K562 (cell line): ENCODE results near the gene ITPK1. TPM values are rescaled to one million over a fixed set of nuclear protein-coding genes. Genes with fewer than 3 reads are reported as not detected.

Experiments used
- ATAC-seq: fragments of 200-7000 bp; cut with Tn5 transposase; 3 replicates; pipeline ENCODE4 v1.9.1; 2020; ENCODE audit warnings: moderate library complexity
- BruUV-seq: library from RNA; stranded (reverse); fragments of 400-500 nt; replicated peaks from 2 replicates; lab custom pipeline; 2021; lab: Mats Ljungman, UMichigan
- CTCF ChIA-PET: fragments of 300-600 bp; formaldehyde crosslinking; extraction: SDS; loops from one replicate; lab custom pipeline; 2021; ENCODE audit warnings: low intra/inter-chr PET ratio; lab: Yijun Ruan, JAX
- POLR2A ChIA-PET: fragments of 300-600, 350-650 bp; sonication (Branson Sonifier 250); formaldehyde crosslinking; extraction: SDS; loops from one replicate; lab custom pipeline; 2021; ENCODE audit warnings: antibody characterized with exemption, inconsistent platforms; lab: Yijun Ruan, JAX
- DNase-seq, 4 experiments: peaks; one replicate each; pipeline versions ENCODE4 v3.0.0 to v3.0.0-alpha.2; 2011 to 2018; ENCODE audit warnings: low spot score in 3 of 4, mixed read lengths in 3 of 4; ENCODE audit errors: extremely low read depth in 1 of 4
- FAIRE-seq: peaks from 2 replicates; lab custom pipeline; 2011; peaks lifted over from hg19 to GRCh38; lab: Jason Lieb, UNC
- H2AFZ ChIP-seq: 2 replicates; pipeline ENCODE4 v1.6.0; 2011; ENCODE audit warnings: low read depth, low read length, control low read depth, inconsistent platforms
- H3K27ac ChIP-seq: fragments of 200-600 bp; 3 replicates; pipeline ENCODE4 v1.8.0; 2011; ENCODE audit warnings: low read depth, mild to moderate bottlenecking, control low read depth, inconsistent platforms, low read length, moderate library complexity, mixed read lengths; ENCODE audit errors: extremely low read depth
- H3K27me3 ChIP-seq, 2 experiments: fragments of 300-600 bp in 1 of 2; 2 replicates in 1 of 2; 3 replicates in 1 of 2; pipeline versions ENCODE4 v1.6.0 to v1.8.0; 2011; ENCODE audit warnings: inconsistent platforms in 2 of 2, low read length in 2 of 2, mild to moderate bottlenecking in 1 of 2, mixed read lengths in 1 of 2, moderate library complexity in 1 of 2; ENCODE audit not compliant: control insufficient read depth in 2 of 2, insufficient read depth in 2 of 2
- H3K36me3 ChIP-seq: fragments of 300-600 bp; 3 replicates; pipeline ENCODE4 v1.8.0; 2011; ENCODE audit warnings: mild to moderate bottlenecking, low read length, inconsistent platforms; ENCODE audit not compliant: control insufficient read depth, insufficient read depth
- H3K4me1 ChIP-seq, 2 experiments: fragments of 200-600 bp in 1 of 2; replicated peaks in 1 of 2; 2 replicates in 1 of 2; 3 replicates in 1 of 2; pipeline versions ENCODE4 v1.5.1 to v1.8.0; 2011; ENCODE audit warnings: inconsistent platforms in 2 of 2, low read length in 2 of 2, mild to moderate bottlenecking in 1 of 2, mixed read lengths in 1 of 2, moderate library complexity in 1 of 2; ENCODE audit not compliant: control insufficient read depth in 2 of 2, insufficient read depth in 2 of 2
- H3K4me2 ChIP-seq: 2 replicates; pipeline ENCODE4 v1.6.1; 2011; ENCODE audit warnings: low read length, control low read depth, inconsistent platforms, mixed read lengths; ENCODE audit not compliant: insufficient read depth
- H3K4me3 ChIP-seq: fragments of 200-600 bp; sonication (generic), shearing (Covaris generic); 2 replicates; pipeline ENCODE4 v1.5.1; 2016; ENCODE audit warnings: control low read depth, inconsistent platforms
- H3K79me2 ChIP-seq: fragments of 200-600 bp; 3 replicates; pipeline ENCODE4 v1.8.0; 2011; ENCODE audit warnings: low read length, inconsistent platforms; ENCODE audit not compliant: control insufficient read depth, insufficient read depth
- H3K9ac ChIP-seq, 2 experiments: 2 replicates each; pipeline versions ENCODE4 v1.6.0 to v1.6.1; 2011; ENCODE audit warnings: low read depth in 2 of 2, low read length in 2 of 2, control low read depth in 1 of 2, inconsistent platforms in 1 of 2, mild to moderate bottlenecking in 1 of 2, mixed read lengths in 1 of 2; ENCODE audit not compliant: insufficient read depth in 1 of 2
- H3K9me1 ChIP-seq: one replicate; pipeline ENCODE4 v1.6.0; 2011; ENCODE audit warnings: inconsistent platforms, mild to moderate bottlenecking, low read length, moderate library complexity; ENCODE audit not compliant: control insufficient read depth, insufficient read depth
- H3K9me3 ChIP-seq: replicated peaks from 2 replicates; pipeline ENCODE4 v1.5.1; 2011; ENCODE audit warnings: low read depth, low read length, inconsistent platforms; ENCODE audit not compliant: control insufficient read depth, insufficient read depth
- H4K20me1 ChIP-seq: replicated peaks from 2 replicates; pipeline ENCODE4 v1.6.1; 2011; ENCODE audit warnings: low read length, inconsistent platforms, mixed read lengths; ENCODE audit not compliant: control insufficient read depth, insufficient read depth
- ATF3 ChIP-seq, 2 experiments: fragments of 450-650 bp in 1 of 2; sonication (generic) in 1 of 2; formaldehyde crosslinking in 1 of 2; IDR thresholded peaks in 1 of 2; conservative IDR thresholded peaks in 1 of 2; 2 replicates each; pipeline versions ENCODE4 v1.6.1 to v1.8.1; 2016 to 2023; ENCODE audit warnings: mild to moderate bottlenecking in 2 of 2, moderate library complexity in 2 of 2, inconsistent platforms in 1 of 2, missing genetic modification reagents in 1 of 2
- ZNF431 ChIP-seq: sonication (generic); formaldehyde crosslinking; IDR thresholded peaks from 2 replicates; pipeline ENCODE4 v1.8.0; 2022; ENCODE audit warnings: mild to moderate bottlenecking, missing genetic modification reagents
- WGBS: fragments of 100-300 bp; shearing (Covaris generic); methylation state at CpG from one replicate; pipeline ENCODE4 v1.1.6; 2016; ENCODE audit warnings: low coverage, mixed read lengths; ENCODE audit not compliant: insufficient coverage; ENCODE audit errors: missing lambda C conversion rate; 5-methylcytosine and 5-hydroxymethylcytosine counted together
- in situ Hi-C: fragments of 300-500 bp; cut with MboI; formaldehyde crosslinking; loops from 4 replicates; pipeline ENCODE4 v1.15.0; 2018; ENCODE audit warnings: inconsistent platforms, mixed read lengths
- intact Hi-C: fragments of 100-400 bp; cut with micrococcal nuclease; formaldehyde crosslinking; loops from 2 replicates; pipeline ENCODE4 v1.14.2; 2022
- polyA plus RNA-seq, 8 experiments: library from polyadenylated mRNA; depleted of rRNA in 4 of 8; stranded (reverse) in 5 of 8; unstranded in 3 of 8; fragments of >200 nt; fragmentation: Nextera tagmentation in 2 of 8; fragmentation: Illumina TruSeq in 1 of 8; extraction: Ambion mirVana in 2 of 8; extraction: Trizol in 1 of 8; gene quantifications; 2 replicates each; pipeline versions ENCODE4 v1.2.1 to v1.2.3, GENCODE V29; 2011 to 2014; ENCODE audit warnings: inconsistent platforms in 1 of 8, missing spikeins in 1 of 8
- total RNA-seq, 7 experiments: library from RNA; depleted of rRNA in 6 of 7; stranded (reverse); fragments of >200 nt in 6 of 7; fragmentation: Illumina TruSeq in 2 of 7; extraction: Trizol in 2 of 7; gene quantifications; 2 replicates each; pipeline versions ENCODE4 v1.2.1 to v1.2.3, GENCODE V29; 2011 to 2021; ENCODE audit warnings: low replicate concordance in 1 of 7

The ITPK1 gene
- total and polyA plus RNA-seq, 9 of the 15 experiments (the other 6 are each of a cell fraction or from before 2014, with no cell fraction given) = 1.2 to 39.2 (median 23.0) TPM

GRCh38 chr14:93047157-93047556 is 68.6 kb downstream of the ITPK1 start:
- Histone ChIP-seq H4K20me1 (0 out of 2 replicates have a peak, but pooled peaks cover 4% of the 10 kb centered on the region), H3K27me3 (no peaks in the 10 kb centered on the region), H3K9ac (no peak overlapping the region), H3K9me3 (no peaks in the 10 kb centered on the region), H3K9me1 (no peaks in the 10 kb centered on the region), H3K27ac (no peak overlapping the region), H3K4me1 (peaks cover 30 to 33% of the 10 kb centered on the region in 2 experiments), H3K4me3 (no peak overlapping the region), H3K36me3 (no peaks in the 10 kb centered on the region), H3K79me2 (no peaks in the 10 kb centered on the region; the same call in 2 of the 3 replicates), H2AFZ (no peak overlapping the region), H3K4me2 (no peak overlapping the region)
- DNase-seq = no peak
- ChIA-PET POLR2A (no interaction called here), CTCF (no interaction called here)
- ATAC-seq = no peak
- in situ Hi-C loops = no loop called here
- intact Hi-C loops = no loop called here
- no TSS peak for BruUV-seq
- TF ChIP-seq ZNF431 (CRISPR knock-in tag) = no peak
- TF ChIP-seq ATF3 (IDR thresholded peaks at IDR 0.05) = peak; percentile 50
- TF ChIP-seq ATF3 (CRISPR knock-in tag; conservative IDR thresholded peaks at IDR 0.05) = no peak
- WGBS = 71% methylated on average over 4 of the region's 4 CpGs
- FAIRE-seq = no peak

- no peaks in the 10 kb centered on the region; the same call in 2 of the 3 replicates for H3K79me2 ChIP-seq
- in situ Hi-C loops (no loop called here), intact Hi-C loops (no loop called here)
- no peaks in the 10 kb centered on the region for H3K9me1 ChIP-seq
- 0 out of 2 replicates have a peak, but pooled peaks cover 4% of the 10 kb centered on the region for H4K20me1 ChIP-seq
- FAIRE-seq (no peak), ATAC-seq (peak; percentile 37), DNase-seq (peak in 2 of 4 experiments; percentile 12 to 18)
- CTCF ChIA-PET = no interaction called here
- WGBS = 24% methylated on average over 5 of the region's 7 CpGs
- no peaks in the 10 kb centered on the region for H3K36me3 ChIP-seq
- no peak overlapping the region for H3K4me3 ChIP-seq
- H3K9ac ChIP-seq = peak overlapping the region in 1 of 2 experiments; percentile 72; a peak in 1 of 4 replicates
- no peak overlapping the region for H2AFZ ChIP-seq
- H3K9me3 ChIP-seq = no peaks in the 10 kb centered on the region
- peak overlapping the region; percentile 36; the same call in 2 of the 3 replicates for H3K27ac ChIP-seq
- no peaks in the 10 kb centered on the region for H3K27me3 ChIP-seq
- peaks cover 30 to 33% of the 10 kb centered on the region in 2 experiments for H3K4me1 ChIP-seq
- H3K4me2 ChIP-seq = peak overlapping the region; percentile 32; the same call in 1 of the 2 replicates
- POLR2A ChIA-PET = no interaction called here
- no TSS peak for BruUV-seq
Observed at GRCh38 chr14:93046705-93047050, 69.0 kb downstream of the ITPK1 start.
